T1000 (cell line): ENCODE measurements around the gene UQCRH.

Source experiments
- DNase-seq: peaks from one replicate; lab custom pipeline; 2025; ENCODE audit warnings: mixed read lengths; lab: John Stamatoyannopoulos, UW

The UQCRH gene

GRCh38 chr1:46303038-46303871, at the start of gene UQCRH, which contains the start of gene LRRC41:
Gene UQCRH (plus strand): TSS chr1:46303698. CDS start chr1:46303767, 69 bp downstream.
Gene LRRC41 (minus strand): TSS chr1:46303616. CDS start chr1:46303322, 294 bp downstream.
- peak; percentile 91 for DNase-seq

GRCh38 chr1:46254668-46255067, 48.8 kb upstream of the UQCRH start:
- DNase-seq, result no peak

GRCh38 chr1:46256523-46256922, 47.0 kb upstream of the UQCRH start:
- DNase-seq, result no peak

GRCh38 chr1:46262508-46262907, 41.0 kb upstream of the UQCRH start:
- DNase-seq, result no peak

GRCh38 chr1:46263146-46263545, 40.4 kb upstream of the UQCRH start:
- DNase-seq, result no peak

- DNase-seq, result no peak
These were observed 34.9 kb upstream of the UQCRH start for GRCh38 chr1:46268578-46268977.

- DNase-seq, result no peak
These were observed 29.1 kb upstream of the UQCRH start for GRCh38 chr1:46274225-46275029.

GRCh38 chr1:46275030-46275337, 28.5 kb upstream of the UQCRH start:
- no peak for DNase-seq

- DNase-seq, result no peak
These were observed 25.7 kb upstream of the UQCRH start for GRCh38 chr1:46277658-46278373.

GRCh38 chr1:46278807-46279206, 24.7 kb upstream of the UQCRH start:
- no peak for DNase-seq

- DNase-seq, result no peak
These were observed 23.4 kb upstream of the UQCRH start for GRCh38 chr1:46280092-46280491.

- no peak for DNase-seq
These were observed 22.5 kb upstream of the UQCRH start for GRCh38 chr1:46281021-46281420.

GRCh38 chr1:46284058-46284457, 19.4 kb upstream of the UQCRH start:
- no peak for DNase-seq

- DNase-seq, result no peak
These were observed 18.6 kb upstream of the UQCRH start for GRCh38 chr1:46284597-46285564.

GRCh38 chr1:46285730-46286477, 17.6 kb upstream of the UQCRH start:
- no peak for DNase-seq

GRCh38 chr1:46288485-46289133, 14.9 kb upstream of the UQCRH start:
- DNase-seq, result no peak

- no peak for DNase-seq
These were observed 14.4 kb upstream of the UQCRH start for GRCh38 chr1:46289134-46289494.

- no peak for DNase-seq
These were observed 13.5 kb upstream of the UQCRH start for GRCh38 chr1:46289976-46290375.

GRCh38 chr1:46295306-46295705, 8.2 kb upstream of the UQCRH start:
- DNase-seq, result no peak

- DNase-seq, result no peak
These were observed 5.1 kb upstream of the UQCRH start for GRCh38 chr1:46298387-46298786.
